Fibroblast of the aortic adventitia (primary cell): ENCODE results near the gene PTDSS2. TPM values are rescaled to one million over a fixed set of nuclear protein-coding genes. Genes with fewer than 3 reads are reported as not detected.

ENCODE experiments used
- DNase-seq: peaks from one replicate; pipeline ENCODE4 v3.0.0-alpha.2; 2010; ENCODE audit warnings: low read depth
- H3K4me3 ChIP-seq: 2 replicates; pipeline ENCODE4 v1.5.1; 2011; ENCODE audit warnings: low read depth, mild to moderate bottlenecking, control low read depth, low read length, moderate library complexity
- CTCF ChIP-seq: IDR thresholded peaks from 2 replicates; pipeline ENCODE4 v1.5.1; 2011; ENCODE audit warnings: mild to moderate bottlenecking, low read length, control low read depth, inconsistent platforms; ENCODE audit not compliant: insufficient read depth
- total RNA-seq: library from RNA; depleted of rRNA; stranded (reverse); fragments of >200 nt; gene quantifications from 2 replicates; pipeline ENCODE4 v1.2.3, GENCODE V29; 2012; ENCODE audit warnings: low replicate concordance

PTDSS2 gene
- total RNA-seq, 1 donor, result 28.7 TPM

GRCh38 chr11:453564-453963, 3.5 kb downstream of the PTDSS2 start:
- DNase-seq, result no peak
- no peak for TF ChIP-seq CTCF
- no peak overlapping the region for H3K4me3 ChIP-seq

GRCh38 chr11:454043-454442, 4.0 kb downstream of the PTDSS2 start:
- TF ChIP-seq CTCF, result no peak
- no peak overlapping the region for H3K4me3 ChIP-seq
- DNase-seq, result no peak

- DNase-seq, result no peak
- TF ChIP-seq CTCF, result no peak
- H3K4me3 ChIP-seq, result no peak overlapping the region
These were observed 4.9 kb downstream of the PTDSS2 start for GRCh38 chr11:454801-455565.

- TF ChIP-seq CTCF, result no peak
- DNase-seq, result no peak
- no peak overlapping the region for H3K4me3 ChIP-seq
These were observed 5.6 kb downstream of the PTDSS2 start for GRCh38 chr11:455566-456147.

- DNase-seq, result no peak
- no peak for TF ChIP-seq CTCF
- no peak overlapping the region for H3K4me3 ChIP-seq
These were observed 6.5 kb downstream of the PTDSS2 start for GRCh38 chr11:456533-456932.

GRCh38 chr11:457111-457760, 7.2 kb downstream of the PTDSS2 start:
- no peak overlapping the region for H3K4me3 ChIP-seq
- DNase-seq, result peak; percentile 31
- TF ChIP-seq CTCF, result no peak
